ENCODE measurements around the gene OLFM1.

The OLFM1 gene

DNA sequence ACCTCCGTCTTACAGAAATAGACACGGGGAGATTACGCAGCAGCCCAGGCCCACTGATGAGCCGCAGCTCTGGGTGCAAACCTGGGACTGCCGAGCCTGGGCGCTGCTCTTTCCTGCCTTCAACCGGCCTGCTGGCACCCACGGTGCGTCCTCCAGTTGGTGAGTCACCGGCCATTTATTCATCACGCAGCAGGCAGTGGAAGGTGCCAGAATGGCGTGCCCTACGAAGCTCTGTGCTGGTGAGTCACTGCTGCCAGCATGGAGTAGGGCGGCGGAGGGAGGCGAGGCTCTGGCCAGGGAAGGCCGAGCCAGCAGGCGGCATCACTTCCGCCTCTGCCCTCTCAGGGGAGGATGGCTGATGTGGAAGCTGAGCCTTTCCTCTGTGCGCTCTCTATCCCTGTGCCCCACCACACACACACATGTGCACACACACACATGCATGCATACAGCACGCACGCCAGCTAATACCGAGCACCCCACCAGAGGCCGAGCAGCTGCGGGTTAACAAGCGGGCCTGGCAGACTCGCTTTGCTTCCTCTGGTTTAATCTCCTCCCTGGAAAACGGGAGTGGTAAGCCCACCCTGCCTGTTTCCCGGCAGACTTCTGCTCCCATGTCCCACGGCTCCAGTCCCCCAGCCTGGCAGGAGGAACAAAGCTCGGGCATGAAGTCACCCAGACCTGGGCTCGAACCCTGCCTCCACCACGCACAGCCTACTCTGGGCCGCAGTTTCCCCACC is 39.2 kb downstream of the OLFM1 start:
- TF ChIP-seq, protein P1, sequence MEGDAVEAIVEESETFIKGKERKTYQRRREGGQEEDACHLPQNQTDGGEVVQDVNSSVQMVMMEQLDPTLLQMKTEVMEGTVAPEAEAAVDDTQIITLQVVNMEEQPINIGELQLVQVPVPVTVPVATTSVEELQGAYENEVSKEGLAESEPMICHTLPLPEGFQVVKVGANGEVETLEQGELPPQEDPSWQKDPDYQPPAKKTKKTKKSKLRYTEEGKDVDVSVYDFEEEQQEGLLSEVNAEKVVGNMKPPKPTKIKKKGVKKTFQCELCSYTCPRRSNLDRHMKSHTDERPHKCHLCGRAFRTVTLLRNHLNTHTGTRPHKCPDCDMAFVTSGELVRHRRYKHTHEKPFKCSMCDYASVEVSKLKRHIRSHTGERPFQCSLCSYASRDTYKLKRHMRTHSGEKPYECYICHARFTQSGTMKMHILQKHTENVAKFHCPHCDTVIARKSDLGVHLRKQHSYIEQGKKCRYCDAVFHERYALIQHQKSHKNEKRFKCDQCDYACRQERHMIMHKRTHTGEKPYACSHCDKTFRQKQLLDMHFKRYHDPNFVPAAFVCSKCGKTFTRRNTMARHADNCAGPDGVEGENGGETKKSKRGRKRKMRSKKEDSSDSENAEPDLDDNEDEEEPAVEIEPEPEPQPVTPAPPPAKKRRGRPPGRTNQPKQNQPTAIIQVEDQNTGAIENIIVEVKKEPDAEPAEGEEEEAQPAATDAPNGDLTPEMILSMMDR (IDR thresholded peaks at IDR 0.05; ENCODE audit: insufficient read depth, low read depth, low read length, missing control alignments) = no peak
- H3K4me3 ChIP-seq (ENCODE audit: low read length) = no peak overlapping the region
- no peak for DNase-seq (ENCODE audit: low read depth)

DNA sequence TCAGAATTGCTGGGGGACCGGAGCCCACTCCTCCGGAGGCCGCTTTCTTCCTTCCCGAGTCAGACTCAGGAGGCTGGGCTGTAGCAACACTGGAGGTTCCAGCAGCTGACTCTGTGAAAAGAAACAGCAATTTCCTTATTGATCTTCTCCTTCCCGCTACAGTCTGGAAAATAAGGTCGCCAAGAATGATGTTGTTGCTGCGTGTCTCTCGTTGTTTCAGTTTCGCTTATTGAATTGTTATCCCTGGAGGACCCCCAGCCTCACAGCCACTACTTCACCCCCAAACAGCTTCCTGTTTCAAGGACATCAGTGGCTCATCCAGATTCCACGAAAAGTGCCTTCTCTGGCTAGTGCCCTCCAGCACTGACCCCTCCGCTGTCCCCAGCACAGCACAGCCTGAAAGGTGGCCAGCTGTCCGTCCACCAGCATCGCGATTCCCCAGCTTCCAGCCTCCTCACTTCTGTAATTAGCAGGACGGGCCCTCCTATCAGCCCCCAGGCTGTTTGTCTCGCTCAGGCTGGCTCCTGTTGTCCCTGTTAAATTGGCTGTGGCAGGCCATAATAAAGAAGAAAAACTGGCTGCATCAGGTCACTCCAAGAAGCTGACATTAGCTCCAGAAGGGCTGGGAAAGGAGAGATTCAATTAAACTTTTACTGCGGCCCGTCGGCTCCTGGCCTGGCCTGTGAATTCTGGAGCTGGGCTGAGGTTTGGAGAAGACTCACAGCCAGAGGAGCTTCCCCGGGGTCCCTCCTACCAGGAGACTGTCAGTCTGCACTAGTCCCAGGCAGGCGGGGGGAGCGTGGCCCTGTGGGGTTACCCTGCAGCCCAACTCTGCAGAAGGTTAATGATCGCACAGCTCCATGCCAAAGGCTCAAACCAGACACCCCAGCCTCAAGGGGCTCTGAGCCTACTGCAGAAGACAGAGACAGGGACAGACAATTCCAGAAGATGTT is 40.5 kb downstream of the OLFM1 start:
- no peak overlapping the region for H3K4me3 ChIP-seq (ENCODE audit: low read length)
- TF ChIP-seq, protein P1 (IDR thresholded peaks at IDR 0.05; ENCODE audit: insufficient read depth, low read depth, low read length, missing control alignments) = no peak
- no peak for DNase-seq (ENCODE audit: low read depth)

DNA sequence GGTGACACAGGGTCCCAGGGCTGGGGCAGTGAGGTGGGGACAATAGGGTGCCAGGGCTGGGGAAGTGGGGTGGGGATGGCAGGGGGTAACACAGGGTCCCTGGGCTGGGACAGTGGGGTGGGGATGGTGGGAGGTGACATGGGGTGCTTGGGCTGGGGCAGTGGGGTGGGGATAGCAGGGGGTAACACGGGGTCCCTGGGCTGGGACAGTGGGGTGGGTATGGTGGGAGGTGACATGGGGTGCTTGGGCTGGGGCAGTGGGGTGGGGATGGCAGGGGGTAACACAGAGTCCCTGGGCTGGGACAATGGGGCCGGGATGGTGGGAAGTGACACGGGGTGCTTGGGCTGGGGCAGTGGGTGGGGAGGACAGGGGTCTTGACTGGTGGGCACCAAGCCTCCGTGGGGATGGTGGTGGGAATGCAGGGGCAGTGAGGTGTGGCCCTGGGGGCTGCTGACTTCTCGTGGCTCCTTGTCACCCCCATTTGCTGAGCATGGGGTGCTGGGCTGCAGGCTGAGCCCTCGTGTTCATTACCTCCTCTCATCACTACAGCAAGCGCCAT is 41.7 kb downstream of the OLFM1 start:
- TF ChIP-seq, protein P1 (IDR thresholded peaks at IDR 0.05; ENCODE audit: insufficient read depth, low read depth, low read length, missing control alignments) = no peak
- no peak overlapping the region for H3K4me3 ChIP-seq (ENCODE audit: low read length)
- no peak for DNase-seq (ENCODE audit: low read depth)

DNA sequence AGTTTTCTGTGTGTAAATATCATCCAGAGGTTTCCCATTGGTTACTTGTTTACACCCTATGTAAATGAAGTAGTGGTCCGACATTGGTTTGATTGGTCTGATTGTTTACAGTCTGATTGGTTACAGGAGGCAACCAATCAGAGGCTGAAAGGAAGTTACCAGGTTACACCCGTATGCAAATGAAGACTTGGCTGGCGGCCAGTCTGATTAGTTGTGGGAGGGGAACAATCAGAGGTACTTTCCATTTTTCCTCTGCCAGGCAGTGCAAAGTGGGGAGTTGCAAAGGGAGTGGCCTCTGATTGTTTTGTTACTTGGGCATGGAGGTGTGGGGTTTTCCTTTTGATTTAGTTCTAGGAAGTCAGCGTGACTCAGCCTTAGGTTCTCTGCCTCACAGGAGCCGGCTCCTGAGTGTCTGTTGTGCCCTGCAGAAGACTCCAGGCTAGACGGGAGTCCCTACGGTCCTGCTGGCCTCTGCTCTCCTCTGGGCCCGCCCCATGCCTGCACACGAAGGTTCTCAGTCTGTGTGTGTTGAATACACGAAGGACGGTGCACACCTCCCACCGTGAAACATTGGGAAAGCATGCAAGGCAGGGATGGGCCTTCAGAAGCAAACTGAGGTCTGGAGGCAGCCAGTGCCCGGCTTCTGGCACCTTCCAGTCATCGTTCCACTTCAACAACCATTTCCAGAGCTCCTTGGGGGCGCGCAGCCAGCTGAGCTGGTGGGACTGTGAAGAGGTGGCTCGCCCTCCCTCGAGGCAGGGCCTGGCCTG is 42.9 kb downstream of the OLFM1 start:
- TF ChIP-seq, protein P1 (IDR thresholded peaks at IDR 0.05; ENCODE audit: insufficient read depth, low read depth, low read length, missing control alignments) = no peak
- H3K4me3 ChIP-seq (ENCODE audit: low read length) = no peak overlapping the region
- peak; percentile 1 for DNase-seq (ENCODE audit: low read depth)

DNA sequence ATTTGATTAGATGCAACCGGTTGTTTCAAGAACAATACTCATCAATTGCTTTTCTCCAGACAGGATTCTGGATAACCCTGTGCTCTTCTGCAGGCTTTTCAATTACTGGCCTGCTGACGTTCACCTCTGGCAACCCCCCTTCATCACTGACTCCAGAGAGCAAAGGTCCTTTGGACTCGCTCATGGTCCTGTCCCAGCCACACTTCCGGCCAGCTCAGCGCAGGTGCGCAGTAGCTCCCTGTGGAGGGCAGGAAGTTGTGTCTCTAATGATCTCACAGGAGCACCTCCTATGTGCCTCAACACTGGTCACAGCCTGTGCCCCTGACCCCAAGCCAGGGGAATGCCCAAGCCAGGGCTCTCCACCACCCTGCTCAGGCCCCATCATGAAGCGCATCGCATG is 44.0 kb downstream of the OLFM1 start:
- H3K4me3 ChIP-seq (ENCODE audit: low read length) = no peak overlapping the region
- no peak for DNase-seq (ENCODE audit: low read depth)
- TF ChIP-seq, protein P1 (IDR thresholded peaks at IDR 0.05; ENCODE audit: insufficient read depth, low read depth, low read length, missing control alignments) = no peak

DNA sequence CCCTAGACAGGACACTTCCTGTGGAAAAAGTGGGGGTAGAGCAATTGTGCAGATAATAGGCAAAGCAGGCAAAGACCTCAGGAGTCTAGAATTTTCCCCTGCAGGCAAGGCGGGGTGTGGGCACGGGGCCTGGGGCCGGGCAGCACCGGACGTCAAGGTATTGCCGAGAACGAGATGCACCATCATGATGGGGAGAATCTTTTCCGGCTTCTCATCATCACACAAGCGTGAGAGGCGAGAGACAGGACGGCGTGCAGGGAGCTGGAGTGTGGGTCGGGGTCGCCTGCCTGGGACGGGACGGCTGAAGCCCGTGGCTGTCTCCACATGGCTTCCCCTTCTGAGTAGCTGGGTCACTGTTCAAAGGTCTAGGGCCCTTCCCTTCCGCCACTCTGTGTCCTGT is 44.5 kb downstream of the OLFM1 start:
- DNase-seq (ENCODE audit: low read depth) = no peak

More for the DNA sequence above, 44.5 kb downstream of the OLFM1 start:
- no peak overlapping the region for H3K4me3 ChIP-seq (ENCODE audit: low read length)
- TF ChIP-seq, protein P1 (IDR thresholded peaks at IDR 0.05; ENCODE audit: insufficient read depth, low read depth, low read length, missing control alignments) = no peak

All from epithelial cell of esophagus (primary cell).